ENCODE data around the gene PSMG4. TPM values are rescaled to one million over a fixed set of nuclear protein-coding genes. Genes with fewer than 3 reads are reported as not detected.

Gene PSMG4
- total and polyA plus RNA-seq, 4 donors = 14.0 to 69.7 (median 20.4) TPM

- WGBS, 2 donors = 52 to 63% methylated on average over 9 of the region's 9 CpGs
- Histone ChIP-seq H3K27ac (ENCODE audit: low read depth in 1 of 2, low read length in 1 of 2) (no peak overlapping the region), H3K27me3 (ENCODE audit: control insufficient read depth in 3 of 3, insufficient read depth in 3 of 3, low read length in 2 of 3) (no peaks in the 10 kb centered on the region)
These were observed 7.4 kb downstream of the PSMG4 start for GRCh38 chr6:3266170-3266569.

DNA sequence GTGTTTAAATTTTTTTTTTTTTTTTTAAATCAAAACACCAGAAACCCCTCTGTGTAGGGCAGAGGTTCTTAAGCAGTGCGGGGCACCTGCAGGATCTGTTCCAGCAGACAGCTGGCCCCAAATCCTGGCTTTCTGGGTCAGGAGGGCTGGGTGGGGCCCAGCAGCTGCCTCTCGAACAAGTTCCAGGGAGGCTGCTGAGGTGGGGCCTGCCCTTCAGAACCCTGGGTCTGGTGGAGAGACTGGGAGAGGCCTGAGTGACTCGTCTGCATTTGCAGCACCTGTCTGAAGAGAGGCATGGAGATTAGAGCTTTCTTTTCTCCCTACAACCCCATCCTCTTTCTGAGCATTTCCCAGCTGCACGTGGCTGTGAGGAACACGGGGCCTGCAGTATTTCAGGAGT, 8.4 kb downstream of the PSMG4 start:
- TF ChIP-seq CTCF (IDR thresholded peaks at IDR 0.05; ENCODE audit: control extremely low read depth, extremely low read depth) = no peak

More at GRCh38 chr6:3266170-3266569, 7.4 kb downstream of the PSMG4 start:
- Histone ChIP-seq H3K4me3 (no peak overlapping the region), H3K36me3 (ENCODE audit: control insufficient read depth in 4 of 4, insufficient read depth in 4 of 4, low read length in 4 of 4) (peaks cover 8 to 34% (median 16%) of the 10 kb centered on the region in 4 donors), H3K4me1 (ENCODE audit: control insufficient read depth in 5 of 5, insufficient read depth in 5 of 5, low read length in 5 of 5) (peaks cover 0 to 7% (median under 1%) of the 10 kb centered on the region in 5 donors), H3K9me3 (ENCODE audit: control insufficient read depth in 4 of 4, insufficient read depth in 3 of 4, low read length in 3 of 4) (no peaks in the 10 kb centered on the region), H3K9ac (ENCODE audit: insufficient read depth in 1 of 2, low read length in 2 of 2) (no peak overlapping the region)
- no peak for ATAC-seq (ENCODE audit: insufficient read depth, low FRiP score)
- DNase-seq = no peak
- TF ChIP-seq CTCF (IDR thresholded peaks at IDR 0.05; ENCODE audit: control extremely low read depth, extremely low read depth) = no peak

GRCh38 chr6:3268680-3269079, 9.9 kb downstream of the PSMG4 start:
- no peak for DNase-seq
- H3K4me3 ChIP-seq = no peak overlapping the region
- peaks cover 11 to 45% (median 23%) of the 10 kb centered on the region in 4 donors for H3K36me3 ChIP-seq (ENCODE audit: control insufficient read depth in 4 of 4, insufficient read depth in 4 of 4, low read length in 4 of 4)
- H3K9me3 ChIP-seq (ENCODE audit: control insufficient read depth in 4 of 4, insufficient read depth in 3 of 4, low read length in 3 of 4) = no peaks in the 10 kb centered on the region
- WGBS, 2 donors = 86 to 88% methylated on average over 11 of the region's 11 CpGs
- H3K4me1 ChIP-seq (ENCODE audit: control insufficient read depth in 5 of 5, insufficient read depth in 5 of 5, low read length in 5 of 5) = no peaks in the 10 kb centered on the region
- no peaks in the 10 kb centered on the region for H3K27me3 ChIP-seq (ENCODE audit: control insufficient read depth in 3 of 3, insufficient read depth in 3 of 3, low read length in 2 of 3)
- H3K27ac ChIP-seq (ENCODE audit: low read depth in 1 of 2, low read length in 1 of 2) = no peak overlapping the region
- H3K9ac ChIP-seq (ENCODE audit: insufficient read depth in 1 of 2, low read length in 2 of 2) = no peak overlapping the region
- ATAC-seq (ENCODE audit: insufficient read depth, low FRiP score) = no peak
- TF ChIP-seq CTCF (IDR thresholded peaks at IDR 0.05; ENCODE audit: control extremely low read depth, extremely low read depth) = no peak

More for the DNA sequence above, 8.4 kb downstream of the PSMG4 start:
- Histone ChIP-seq H3K27me3 (ENCODE audit: control insufficient read depth in 3 of 3, insufficient read depth in 3 of 3, low read length in 2 of 3) (no peaks in the 10 kb centered on the region), H3K9me3 (ENCODE audit: control insufficient read depth in 4 of 4, insufficient read depth in 3 of 4, low read length in 3 of 4) (no peaks in the 10 kb centered on the region), H3K4me1 (ENCODE audit: control insufficient read depth in 5 of 5, insufficient read depth in 5 of 5, low read length in 5 of 5) (no peaks in the 10 kb centered on the region), H3K9ac (ENCODE audit: insufficient read depth in 1 of 2, low read length in 2 of 2) (no peak overlapping the region), H3K36me3 (ENCODE audit: control insufficient read depth in 4 of 4, insufficient read depth in 4 of 4, low read length in 4 of 4) (peaks cover 8 to 44% (median 22%) of the 10 kb centered on the region in 4 donors), H3K4me3 (no peak overlapping the region), H3K27ac (ENCODE audit: low read depth in 1 of 2, low read length in 1 of 2) (no peak overlapping the region)
- no peak for DNase-seq
- WGBS, 2 donors = 70 to 73% methylated on average over 5 of the region's 5 CpGs
- ATAC-seq (ENCODE audit: insufficient read depth, low FRiP score) = no peak

All from lung (tissue), 12 donors.